Hematopoietic multipotent progenitor cell treated with erythropoietin and hydrocortisone succinate and interleukin-3 and kit ligand, for 17 days (in vitro differentiated cells): ENCODE results near the gene SEMA5A.

Experiments
- DNase-seq: peaks from one replicate; pipeline ENCODE4 v3.0.0-alpha.2; 2015; ENCODE audit warnings: low spot score

SEMA5A gene

GRCh38 chr5:8993031-8993430, 552.8 kb downstream of the SEMA5A start:
- DNase-seq = no peak
